H1 (cell line): Measurements from ENCODE around the gene KCNJ3. TPM values are rescaled to one million over a fixed set of nuclear protein-coding genes. Genes with fewer than 3 reads are reported as not detected.

Experiments
- CTCF ChIA-PET: fragments of 300-600 bp; sonication (Branson Sonifier 250); formaldehyde crosslinking; loops from one replicate; lab custom pipeline; 2021; ENCODE audit not compliant: partially characterized antibody; lab: Charles Lee
- POLR2A ChIA-PET: fragments of 300-600 bp; sonication (Branson Sonifier 250); formaldehyde crosslinking; loops from one replicate; lab custom pipeline; 2021; ENCODE audit warnings: inconsistent platforms; ENCODE audit not compliant: partially characterized antibody; lab: Charles Lee
- DNase-seq, 2 experiments: peaks; one replicate each; pipeline versions ENCODE4 v3.0.0 to v3.0.0-alpha.2; 2010 to 2022; ENCODE audit warnings: low spot score in 2 of 2, low read depth in 1 of 2, mixed read lengths in 1 of 2
- FAIRE-seq: peaks from 2 replicates; lab custom pipeline; 2011; peaks lifted over from hg19 to GRCh38; lab: Jason Lieb, UNC
- H2AFZ ChIP-seq: 2 replicates; pipeline ENCODE4 v1.8.1; 2012; ENCODE audit warnings: low read length, inconsistent platforms
- H2AK5ac ChIP-seq: 2 replicates; pipeline ENCODE4 v1.6.1; 2013; ENCODE audit warnings: low read depth, low read length
- H2BK120ac ChIP-seq: replicated peaks from 2 replicates; pipeline ENCODE3; 2013; ENCODE audit warnings: low read depth, low read length, inconsistent platforms
- H2BK12ac ChIP-seq: 2 replicates; pipeline ENCODE4 v1.6.1; 2013; ENCODE audit warnings: low read depth, low read length
- H2BK15ac ChIP-seq: 2 replicates; pipeline ENCODE4 v1.6.1; 2013; ENCODE audit warnings: low read length
- H2BK20ac ChIP-seq: 2 replicates; pipeline ENCODE4 v1.6.1; 2013; ENCODE audit warnings: low read length
- H2BK5ac ChIP-seq: 2 replicates; pipeline ENCODE4 v1.6.1; 2013; ENCODE audit warnings: low read depth, low read length
- H3K14ac ChIP-seq: 2 replicates; pipeline ENCODE4 v1.6.1; 2013; ENCODE audit warnings: inconsistent platforms; ENCODE audit not compliant: insufficient read length
- H3K18ac ChIP-seq: 2 replicates; pipeline ENCODE4 v1.6.1; 2013; ENCODE audit warnings: low read length; ENCODE audit errors: extremely low read depth
- H3K23ac ChIP-seq: 2 replicates; pipeline ENCODE4 v1.6.1; 2013; ENCODE audit warnings: inconsistent platforms; ENCODE audit not compliant: insufficient read length
- H3K23me2 ChIP-seq: 2 replicates; pipeline ENCODE4 v1.6.1; 2013; ENCODE audit warnings: low read depth, low read length
- H3K27ac ChIP-seq: 2 replicates; pipeline ENCODE4 v1.6.1; 2011; ENCODE audit warnings: low read depth, low read length, inconsistent platforms
- H3K27me3 ChIP-seq, 4 experiments: replicated peaks in 1 of 4; 1 replicate in 1 of 4; 2 replicates in 3 of 4; pipeline versions ENCODE4 v1.6.1 to v1.8.1; 2011 to 2013; ENCODE audit warnings: low read length in 3 of 4, mild to moderate bottlenecking in 3 of 4, inconsistent platforms in 2 of 4, mixed read lengths in 2 of 4, moderate library complexity in 1 of 4; ENCODE audit not compliant: control insufficient read depth in 3 of 4, insufficient read depth in 3 of 4; ENCODE audit errors: extremely low read depth in 1 of 4
- H3K36me3 ChIP-seq, 4 experiments: 2 replicates each; pipeline versions ENCODE4 v1.6.1 to v1.8.1; 2011 to 2013; ENCODE audit warnings: mild to moderate bottlenecking in 4 of 4, low read length in 3 of 4, moderate library complexity in 2 of 4, control low read depth in 1 of 4, inconsistent platforms in 1 of 4; ENCODE audit not compliant: insufficient read depth in 4 of 4, control insufficient read depth in 2 of 4
- H3K4ac ChIP-seq: replicated peaks from 2 replicates; pipeline ENCODE3; 2013; ENCODE audit warnings: low read length, low read depth, mixed read lengths, inconsistent platforms; ENCODE audit not compliant: insufficient read length
- H3K4me1 ChIP-seq, 4 experiments: replicated peaks in 1 of 4; 1 replicate in 1 of 4; 2 replicates in 3 of 4; pipeline versions ENCODE4 v1.6.1 to v1.8.1; 2011 to 2013; ENCODE audit warnings: low read length in 3 of 4, inconsistent platforms in 2 of 4, mixed read lengths in 1 of 4; ENCODE audit not compliant: insufficient read depth in 4 of 4, control insufficient read depth in 3 of 4
- H3K4me2 ChIP-seq, 2 experiments: 2 replicates each; pipeline versions ENCODE4 v1.6.1 to v1.8.1; 2011 to 2013; ENCODE audit warnings: low read depth in 2 of 2, low read length in 2 of 2, control low read depth in 1 of 2, inconsistent platforms in 1 of 2, mild to moderate bottlenecking in 1 of 2; ENCODE audit not compliant: insufficient read depth in 1 of 2
- H3K4me3 ChIP-seq, 4 experiments: fragments of 200-600, 300-600 bp in 1 of 4; sonication (generic), shearing (Covaris generic), sonication (Bioruptor Twin) in 1 of 4; 2 replicates each; pipeline versions ENCODE4 v1.5.1 to v1.8.1; 2011 to 2016; ENCODE audit warnings: low read length in 4 of 4, low read depth in 3 of 4, control low read depth in 2 of 4, inconsistent platforms in 2 of 4, mild to moderate bottlenecking in 2 of 4, mixed read lengths in 1 of 4, moderate library complexity in 1 of 4; ENCODE audit not compliant: insufficient read depth in 2 of 4; ENCODE audit errors: extremely low read depth in 1 of 4
- H3K56ac ChIP-seq: replicated peaks from 2 replicates; pipeline ENCODE3; 2013; ENCODE audit warnings: low read depth, mild to moderate bottlenecking, mixed read lengths, low read length, inconsistent platforms; ENCODE audit not compliant: insufficient read length
- H3K79me1 ChIP-seq: 2 replicates; pipeline ENCODE4 v1.6.1; 2013; ENCODE audit warnings: low read depth, low read length, control low read depth
- H3K79me2 ChIP-seq, 2 experiments: 2 replicates each; pipeline versions ENCODE4 v1.6.1 to v1.8.1; 2012 to 2013; ENCODE audit warnings: low read length in 2 of 2, mild to moderate bottlenecking in 2 of 2, inconsistent platforms in 1 of 2; ENCODE audit not compliant: insufficient read depth in 2 of 2, control insufficient read depth in 1 of 2
- H3K9ac ChIP-seq, 4 experiments: replicated peaks in 1 of 4; 1 replicate in 1 of 4; 2 replicates in 3 of 4; pipeline versions ENCODE4 v1.6.1 to v1.8.1; 2011 to 2013; ENCODE audit warnings: low read depth in 3 of 4, low read length in 3 of 4, control low read depth in 2 of 4, mild to moderate bottlenecking in 2 of 4, moderate library complexity in 2 of 4, inconsistent platforms in 1 of 4; ENCODE audit errors: extremely low read depth in 1 of 4
- H3K9me3 ChIP-seq, 2 experiments: 2 replicates each; pipeline versions ENCODE4 v1.6.1 to v1.8.1; 2012 to 2013; ENCODE audit warnings: mild to moderate bottlenecking in 2 of 2, moderate library complexity in 2 of 2, control low read depth in 1 of 2, inconsistent platforms in 1 of 2, low read depth in 1 of 2, low read length in 1 of 2, mixed read lengths in 1 of 2; ENCODE audit not compliant: insufficient read depth in 2 of 2
- H4K20me1 ChIP-seq, 2 experiments: replicated peaks in 1 of 2; 2 replicates each; pipeline versions ENCODE3 to v1.8.1; 2011 to 2013; ENCODE audit warnings: inconsistent platforms in 2 of 2, low read length in 2 of 2, mild to moderate bottlenecking in 1 of 2; ENCODE audit not compliant: insufficient read depth in 2 of 2, control insufficient read depth in 1 of 2
- H4K5ac ChIP-seq: 2 replicates; pipeline ENCODE4 v1.6.1; 2013; ENCODE audit warnings: low read length, low read depth, mixed read lengths, inconsistent platforms; ENCODE audit not compliant: insufficient read length
- H4K8ac ChIP-seq: 2 replicates; pipeline ENCODE4 v1.8.0; 2013; ENCODE audit warnings: mild to moderate bottlenecking, moderate library complexity, low read length, inconsistent platforms; ENCODE audit not compliant: insufficient read depth; ENCODE audit errors: extremely low read depth
- H4K91ac ChIP-seq: replicated peaks from 2 replicates; pipeline ENCODE3; 2013; ENCODE audit warnings: low read length, mixed read lengths, inconsistent platforms; ENCODE audit not compliant: insufficient read length
- ASH2L ChIP-seq: fragments of 200-600, 300-600 bp; sonication (generic); IDR thresholded peaks from one replicate; pipeline ENCODE4 v1.7.1; 2017; ENCODE audit warnings: low read length
- EZH2 ChIP-seq: fragments of 200-600 bp; sonication (generic); IDR thresholded peaks from 2 replicates; pipeline ENCODE4 v1.7.1; 2012; ENCODE audit warnings: low read depth, mild to moderate bottlenecking, moderate library complexity, low read length, inconsistent platforms; ENCODE audit not compliant: severe bottlenecking
- JUN ChIP-seq: IDR thresholded peaks from 2 replicates; pipeline ENCODE4 v1.6.1; 2011; ENCODE audit warnings: low read depth, mild to moderate bottlenecking, improper control_type of control experiment, low read length
- MAX ChIP-seq: IDR thresholded peaks from 2 replicates; pipeline ENCODE4 v1.6.1; 2012; ENCODE audit warnings: inconsistent platforms
- SIRT6 ChIP-seq: IDR thresholded peaks from one replicate; pipeline ENCODE4 v1.7.1; 2012; ENCODE audit warnings: low read length, inconsistent platforms
- WGBS, 2 experiments: shearing (Covaris generic) in 1 of 2; methylation state at CpG; one replicate each; pipeline versions ENCODE4 v1.1.6 to v1.1.7; 2013 to 2015; ENCODE audit warnings: low lambda C conversion rate in 2 of 2, mixed read lengths in 2 of 2, inconsistent platforms in 1 of 2, low coverage in 1 of 2, missing lambda C conversion rate in 1 of 2; ENCODE audit not compliant: insufficient replicate concordance in 2 of 2, insufficient coverage in 1 of 2, insufficient read length in 1 of 2; ENCODE audit errors: extremely low coverage in 1 of 2, missing lambda C conversion rate in 1 of 2; 5-methylcytosine and 5-hydroxymethylcytosine counted together
- polyA plus RNA-seq, 7 experiments: library from polyadenylated mRNA; depleted of rRNA in 3 of 7; stranded (reverse) in 5 of 7; unstranded in 2 of 7; fragments of >200 nt in 5 of 7; fragments of 200-250 nt in 2 of 7; gene quantifications; 1 replicate in 5 of 7; 2 replicates in 1 of 7; 4 replicates in 1 of 7; pipeline versions ENCODE4 v1.2.1 to v1.2.3, GENCODE V29; 2011 to 2013; ENCODE audit warnings: missing spikeins in 2 of 7, mixed read lengths in 2 of 7
- total RNA-seq: library from RNA; stranded (reverse); fragmentation: NEBNext Ultra II Directional; extraction: Animal tissue kit (Norgen Biotek cat#: 25700); gene quantifications from 2 replicates; pipeline ENCODE4 v1.2.1, GENCODE V29; 2021

Gene KCNJ3
- total and polyA plus RNA-seq, 2 of the 8 experiments (the other 6 are each of a cell fraction or from before 2014, with no cell fraction given): 0.11 to 0.50 TPM

GRCh38 chr2:154670083-154670482 is 28.4 kb upstream of the KCNJ3 start:
- H3K36me3 ChIP-seq: no peaks in the 10 kb centered on the region
- WGBS, 2 experiments: 94% methylated on average over 1 of the region's 1 CpG; no CpG with 5 or more reads in 1 of the 2 experiments
- H3K4me2 ChIP-seq: no peak overlapping the region
- no peaks in the 10 kb centered on the region for H3K79me1 ChIP-seq
- H3K79me2 ChIP-seq: no peaks in the 10 kb centered on the region
- no peak overlapping the region for H3K27ac ChIP-seq
- H4K20me1 ChIP-seq: no peaks in the 10 kb centered on the region
- POLR2A ChIA-PET: no interaction called here
- H2BK15ac ChIP-seq: no peak overlapping the region
- no peak overlapping the region for H2BK20ac ChIP-seq
- no peaks in the 10 kb centered on the region for H3K9me3 ChIP-seq
- H3K23me2 ChIP-seq: no peaks in the 10 kb centered on the region
- no peak overlapping the region for H3K56ac ChIP-seq
- H3K27me3 ChIP-seq: no peaks in the 10 kb centered on the region
- no peak overlapping the region for H3K4me3 ChIP-seq
- H3K18ac ChIP-seq: no peak overlapping the region
- H3K14ac ChIP-seq: no peak overlapping the region
- no peak overlapping the region for H4K91ac ChIP-seq
- H2BK5ac ChIP-seq: no peak overlapping the region
- no peak overlapping the region for H3K9ac ChIP-seq
- FAIRE-seq: no peak
- H4K8ac ChIP-seq: no peak overlapping the region
- H2BK12ac ChIP-seq: no peak overlapping the region
- H3K4ac ChIP-seq: no peak overlapping the region
- no peak overlapping the region; the same call in 1 of the 2 replicates for H2AFZ ChIP-seq
- no peak overlapping the region for H2AK5ac ChIP-seq
- H2BK120ac ChIP-seq: no peak overlapping the region
- DNase-seq: no peak
- TF ChIP-seq EZH2 (no peak), MAX (no peak), JUN (no peak), ASH2L (no peak), SIRT6 (no peak)
- H3K23ac ChIP-seq: no peak overlapping the region
- H4K5ac ChIP-seq: no peak overlapping the region
- CTCF ChIA-PET: interaction anchor here (1.2 kb wide), 1 partner anchor 15 kb away, joined by 5 read pairs; no protein-coding TSS in a partner anchor
- no peaks in the 10 kb centered on the region for H3K4me1 ChIP-seq
